H9 (cell line): Measurements from ENCODE around the gene TRAF3IP1. TPM values are rescaled to one million over a fixed set of nuclear protein-coding genes. Genes with fewer than 3 reads are reported as not detected.
A peak's percentile ranks its signal among the peaks of the same experiment; 100 is the strongest.

Experiments
- DNase-seq: peaks from one replicate; pipeline ENCODE4 v3.0.0-alpha.2; 2017
- H2AFZ ChIP-seq: one replicate; pipeline ENCODE4 v1.6.1; 2013; ENCODE audit warnings: mild to moderate bottlenecking, low read length, control low read depth, moderate library complexity
- H2AK5ac ChIP-seq: 2 replicates; pipeline ENCODE4 v1.6.1; 2013; ENCODE audit warnings: low read length, control low read depth, mixed read lengths; ENCODE audit not compliant: insufficient read length
- H2BK120ac ChIP-seq: one replicate; pipeline ENCODE4 v1.6.1; 2013; ENCODE audit warnings: low read depth, mild to moderate bottlenecking, low read length, control low read depth, inconsistent platforms; ENCODE audit not compliant: poor library complexity, severe bottlenecking
- H2BK12ac ChIP-seq: 2 replicates; pipeline ENCODE4 v1.6.1; 2013; ENCODE audit warnings: low read length, control low read depth, mixed read lengths, low read depth; ENCODE audit not compliant: insufficient read length
- H2BK15ac ChIP-seq: 2 replicates; pipeline ENCODE4 v1.6.1; 2013; ENCODE audit warnings: low read depth, low read length, control low read depth
- H2BK20ac ChIP-seq: one replicate; pipeline ENCODE4 v1.6.1; 2013; ENCODE audit warnings: low read depth, mild to moderate bottlenecking, low read length, control low read depth, inconsistent platforms; ENCODE audit not compliant: poor library complexity, severe bottlenecking
- H2BK5ac ChIP-seq: 2 replicates; pipeline ENCODE4 v1.6.1; 2013; ENCODE audit warnings: low read length, control low read depth, mixed read lengths; ENCODE audit not compliant: insufficient read length
- H3K14ac ChIP-seq: 2 replicates; pipeline ENCODE4 v1.6.1; 2013; ENCODE audit warnings: low read length, control low read depth; ENCODE audit not compliant: insufficient read depth
- H3K18ac ChIP-seq: 2 replicates; pipeline ENCODE4 v1.6.1; 2013; ENCODE audit warnings: low read depth, mild to moderate bottlenecking, mixed read lengths, low read length, control low read depth; ENCODE audit not compliant: insufficient read length
- H3K23ac ChIP-seq: 2 replicates; pipeline ENCODE4 v1.6.1; 2013; ENCODE audit warnings: low read length, control low read depth, mixed read lengths, low read depth; ENCODE audit not compliant: insufficient read length
- H3K23me2 ChIP-seq: 2 replicates; pipeline ENCODE4 v1.6.1; 2013; ENCODE audit warnings: low read depth, mild to moderate bottlenecking, mixed read lengths, low read length, control low read depth; ENCODE audit not compliant: insufficient read length, poor library complexity, severe bottlenecking
- H3K27ac ChIP-seq: 2 replicates; pipeline ENCODE4 v1.5.1; 2013; ENCODE audit warnings: low read length, control low read depth, mixed read lengths, low read depth; ENCODE audit not compliant: insufficient read length
- H3K27me3 ChIP-seq: 2 replicates; pipeline ENCODE4 v1.6.1; 2013; ENCODE audit warnings: low read length, control low read depth, inconsistent platforms; ENCODE audit not compliant: insufficient read depth
- H3K4ac ChIP-seq: 2 replicates; pipeline ENCODE4 v1.6.1; 2013; ENCODE audit warnings: low read depth, mild to moderate bottlenecking, control low read depth, inconsistent platforms, low read length, moderate library complexity
- H3K4me1 ChIP-seq: 2 replicates; pipeline ENCODE4 v1.6.1; 2013; ENCODE audit warnings: low read length, control low read depth, inconsistent platforms; ENCODE audit not compliant: insufficient read depth
- H3K4me2 ChIP-seq: 2 replicates; pipeline ENCODE4 v1.6.1; 2013; ENCODE audit warnings: low read length, control low read depth, mixed read lengths; ENCODE audit not compliant: insufficient read length, insufficient read depth
- H3K56ac ChIP-seq: 2 replicates; pipeline ENCODE4 v1.6.1; 2013; ENCODE audit warnings: low read depth, mild to moderate bottlenecking, mixed read lengths, low read length, control low read depth; ENCODE audit not compliant: insufficient read length
- H3K79me1 ChIP-seq: 2 replicates; pipeline ENCODE4 v1.6.1; 2013; ENCODE audit warnings: low read depth, mild to moderate bottlenecking, moderate library complexity, low read length, control low read depth, inconsistent platforms; ENCODE audit not compliant: insufficient read depth, poor library complexity, severe bottlenecking
- H3K79me2 ChIP-seq: 2 replicates; pipeline ENCODE4 v1.6.1; 2013; ENCODE audit warnings: low read length, control low read depth, inconsistent platforms; ENCODE audit not compliant: insufficient read depth
- H3K9ac ChIP-seq: 2 replicates; pipeline ENCODE4 v1.6.1; 2013; ENCODE audit warnings: low read length, control low read depth, mixed read lengths; ENCODE audit not compliant: insufficient read length; ENCODE audit errors: extremely low read depth
- H3K9me3 ChIP-seq: one replicate; pipeline ENCODE4 v1.6.1; 2013; ENCODE audit warnings: low read depth, low read length, inconsistent platforms; ENCODE audit not compliant: control insufficient read depth
- H3T11ph ChIP-seq: one replicate; pipeline ENCODE4 v1.6.1; 2013; ENCODE audit warnings: mild to moderate bottlenecking, low read length, control low read depth, inconsistent platforms
- H4K20me1 ChIP-seq: one replicate; pipeline ENCODE4 v1.6.1; 2013; ENCODE audit not compliant: control insufficient read depth, insufficient read length, insufficient read depth
- H4K5ac ChIP-seq: 2 replicates; pipeline ENCODE4 v1.6.1; 2013; ENCODE audit warnings: low read depth, mild to moderate bottlenecking, mixed read lengths, low read length, control low read depth; ENCODE audit not compliant: insufficient read length
- H4K8ac ChIP-seq: replicated peaks from 2 replicates; pipeline ENCODE4 v1.6.1; 2013; ENCODE audit warnings: low read length, control low read depth, mixed read lengths, low read depth; ENCODE audit not compliant: insufficient read length
- H4K91ac ChIP-seq: 2 replicates; pipeline ENCODE4 v1.6.1; 2013; ENCODE audit warnings: low read depth, mild to moderate bottlenecking, moderate library complexity, mixed read lengths, low read length, control low read depth; ENCODE audit not compliant: insufficient read length
- H3K27ac Mint-ChIP-seq, 3 experiments: 2 replicates in 2 of 3; 3 replicates in 1 of 3; pipeline ENCODE4 v1.8.0; 2020 to 2021; ENCODE audit warnings: mixed read lengths in 3 of 3, mild to moderate bottlenecking in 1 of 3, moderate library complexity in 1 of 3
- H3K27me3 Mint-ChIP-seq: 2 replicates; pipeline ENCODE4 v1.8.0; 2021; ENCODE audit warnings: low read depth, mild to moderate bottlenecking, moderate library complexity, mixed read lengths
- H3K36me3 Mint-ChIP-seq, 3 experiments: 2 replicates in 2 of 3; 3 replicates in 1 of 3; pipeline ENCODE4 v1.8.0; 2020 to 2021; ENCODE audit warnings: low read depth in 3 of 3, mixed read lengths in 3 of 3; ENCODE audit not compliant: insufficient read depth in 1 of 3
- H3K4me1 Mint-ChIP-seq, 2 experiments: 2 replicates each; pipeline ENCODE4 v1.8.0; 2020; ENCODE audit warnings: mixed read lengths in 2 of 2
- H3K4me3 Mint-ChIP-seq, 2 experiments: 2 replicates in 1 of 2; 3 replicates in 1 of 2; pipeline ENCODE4 v1.8.0; 2020 to 2021; ENCODE audit warnings: mild to moderate bottlenecking in 2 of 2, mixed read lengths in 2 of 2, moderate library complexity in 1 of 2
- H3K9me3 Mint-ChIP-seq, 2 experiments: 2 replicates in 1 of 2; 3 replicates in 1 of 2; pipeline ENCODE4 v1.8.0; 2020; ENCODE audit warnings: mild to moderate bottlenecking in 2 of 2, mixed read lengths in 2 of 2, moderate library complexity in 1 of 2
- CTCF ChIP-seq: fragments of 200-600 bp; sonication (generic); conservative IDR thresholded peaks from 3 replicates; pipeline ENCODE4 v1.8.0; 2021; ENCODE audit warnings: antibody characterized with exemption, mild to moderate bottlenecking
- WGBS: extraction: QIAGEN DNeasy Blood & Tissue Kit; methylation state at CpG from one replicate; pipeline ENCODE4 v1.1.7; 2013; ENCODE audit warnings: missing lambda C conversion rate, low lambda C conversion rate, mixed read lengths; ENCODE audit not compliant: insufficient read length; ENCODE audit errors: extremely low coverage; 5-methylcytosine and 5-hydroxymethylcytosine counted together
- total RNA-seq: library from RNA; stranded (reverse); gene quantifications from 2 replicates; pipeline ENCODE4 v1.2.1, GENCODE V29; 2021

Gene TRAF3IP1
- total RNA-seq, 1 experiment from 2014 or later: 16.4 TPM

- H3K27ac ChIP-seq: no peak overlapping the region
- TF ChIP-seq CTCF: no peak
- no peak overlapping the region for H3K23ac ChIP-seq
- H3K18ac ChIP-seq: no peak overlapping the region
- no peak overlapping the region for H3T11ph ChIP-seq
- H3K79me2 ChIP-seq: no peaks in the 10 kb centered on the region
- no peak overlapping the region for H2BK120ac ChIP-seq
- H3K9me3 ChIP-seq: no peaks in the 10 kb centered on the region
- H4K91ac ChIP-seq: no peak overlapping the region
- no peaks in the 10 kb centered on the region for H3K79me1 ChIP-seq
- no peaks in the 10 kb centered on the region for H3K27me3 Mint-ChIP-seq
- H3K4me2 ChIP-seq: no peak overlapping the region
- no peak overlapping the region for H3K4ac ChIP-seq
- no peak overlapping the region for H2BK15ac ChIP-seq
- no peak overlapping the region for H3K56ac ChIP-seq
- peak overlapping the region in 1 of 3 experiments; percentile 10; a peak in 1 of 7 replicates for H3K27ac Mint-ChIP-seq
- H4K8ac ChIP-seq: no peak overlapping the region
- H2AK5ac ChIP-seq: no peak overlapping the region
- H3K4me1 ChIP-seq: no peaks in the 10 kb centered on the region
- no peak overlapping the region for H3K9ac ChIP-seq
- no CpG with 5 or more reads among the region's 9 CpGs for WGBS
- H3K14ac ChIP-seq: no peak overlapping the region
- no peaks in the 10 kb centered on the region for H3K4me1 Mint-ChIP-seq
- no peak overlapping the region for H4K5ac ChIP-seq
- peaks cover 5 to 6% of the 10 kb centered on the region in 2 experiments; a peak in 3 of 5 replicates for H3K9me3 Mint-ChIP-seq
- H3K23me2 ChIP-seq: no peaks in the 10 kb centered on the region
- H3K27me3 ChIP-seq: no peaks in the 10 kb centered on the region
- H2BK5ac ChIP-seq: no peak overlapping the region
- H2AFZ ChIP-seq: no peak overlapping the region
- peaks cover 16 to 25% (median 17%) of the 10 kb centered on the region in 3 experiments for H3K36me3 Mint-ChIP-seq
- H2BK20ac ChIP-seq: no peak overlapping the region
- no peak overlapping the region for H3K4me3 Mint-ChIP-seq
- H2BK12ac ChIP-seq: no peak overlapping the region
- no peaks in the 10 kb centered on the region for H4K20me1 ChIP-seq
- DNase-seq: no peak
Measured at GRCh38 chr2:238361877-238362276, 41.6 kb downstream of the TRAF3IP1 start.
